BE2C (cell line): ENCODE results near the gene EYA2.
"Not testable (repeated sequence)": the region's sequence is repeated elsewhere in the genome, so short reads cannot be mapped to it uniquely, and the experiment has no call there.

Experiments
- DNase-seq: peaks from one replicate; pipeline ENCODE4 v3.0.0-alpha.2; 2020
- H3K27me3 ChIP-seq: fragments of 250-450 bp; sonication (Bioruptor Pico); 2 replicates; pipeline ENCODE4 v1.5.1; 2020; ENCODE audit warnings: mild to moderate bottlenecking
- H3K36me3 ChIP-seq: fragments of 250-450 bp; sonication (Bioruptor Pico); 2 replicates; pipeline ENCODE4 v1.5.1; 2020; ENCODE audit warnings: mild to moderate bottlenecking
- H3K4me1 ChIP-seq: fragments of 250-450 bp; sonication (Bioruptor Pico); 2 replicates; pipeline ENCODE4 v1.5.1; 2020
- H3K4me3 ChIP-seq: 2 replicates; pipeline ENCODE4 v1.5.1; 2011; ENCODE audit warnings: low read depth, low read length
- H3K9me3 ChIP-seq: fragments of 250-450 bp; sonication (Bioruptor Pico); 2 replicates; pipeline ENCODE4 v1.5.1; 2020
- CTCF ChIP-seq: IDR thresholded peaks from 2 replicates; pipeline ENCODE4 v1.5.1; 2012; ENCODE audit warnings: mild to moderate bottlenecking, low read depth, low read length

Gene EYA2

GRCh38 chr20:46955601-46956556, 61.2 kb downstream of the EYA2 start:
- Histone ChIP-seq H3K4me3 (no peak overlapping the region), H3K36me3 (no peaks in the 10 kb centered on the region), H3K4me1 (no peaks in the 10 kb centered on the region), H3K27me3 (no peaks in the 10 kb centered on the region), H3K9me3 (no peaks in the 10 kb centered on the region)
- TF ChIP-seq CTCF = no peak
- no peak for DNase-seq

GRCh38 chr20:46959081-46959692, 64.5 kb downstream of the EYA2 start:
- H3K27me3 ChIP-seq = no peaks in the 10 kb centered on the region
- H3K4me1 ChIP-seq = no peaks in the 10 kb centered on the region
- no peak for DNase-seq
- H3K4me3 ChIP-seq = no peak overlapping the region
- H3K9me3 ChIP-seq = no peaks in the 10 kb centered on the region
- H3K36me3 ChIP-seq = no peaks in the 10 kb centered on the region
- TF ChIP-seq CTCF = no peak

DNA sequence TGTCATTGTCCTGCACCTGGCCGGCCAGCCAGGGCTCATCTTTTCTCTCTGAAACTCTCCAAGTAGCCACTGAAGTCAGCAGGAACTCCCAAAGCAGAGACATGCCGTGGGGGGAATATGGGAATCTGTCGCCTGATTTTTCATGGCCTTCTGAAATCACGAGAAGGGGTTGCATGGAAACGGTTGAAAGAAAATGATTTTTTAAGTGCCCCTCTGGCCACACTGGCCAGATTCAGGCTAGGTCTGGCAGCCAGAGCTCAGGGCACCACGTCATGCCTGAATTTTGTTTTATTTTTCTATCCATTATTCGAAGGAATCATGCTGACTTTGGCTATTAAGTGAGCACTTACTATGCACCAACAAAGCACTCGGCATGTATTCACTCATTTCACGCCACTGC, 65.2 kb downstream of the EYA2 start:
- DNase-seq = no peak
- H3K9me3 ChIP-seq = no peaks in the 10 kb centered on the region
- H3K4me3 ChIP-seq = no peak overlapping the region
- no peaks in the 10 kb centered on the region for H3K4me1 ChIP-seq
- TF ChIP-seq CTCF = no peak
- H3K27me3 ChIP-seq = no peaks in the 10 kb centered on the region
- H3K36me3 ChIP-seq = no peaks in the 10 kb centered on the region

- Histone ChIP-seq H3K36me3 (no peaks in the 10 kb centered on the region), H3K27me3 (no peaks in the 10 kb centered on the region), H3K4me1 (no peaks in the 10 kb centered on the region), H3K9me3 (no peaks in the 10 kb centered on the region), H3K4me3 (no peak overlapping the region)
- no peak for TF ChIP-seq CTCF
- DNase-seq = no peak
Observed at GRCh38 chr20:46960536-46960935, 65.9 kb downstream of the EYA2 start.

DNA sequence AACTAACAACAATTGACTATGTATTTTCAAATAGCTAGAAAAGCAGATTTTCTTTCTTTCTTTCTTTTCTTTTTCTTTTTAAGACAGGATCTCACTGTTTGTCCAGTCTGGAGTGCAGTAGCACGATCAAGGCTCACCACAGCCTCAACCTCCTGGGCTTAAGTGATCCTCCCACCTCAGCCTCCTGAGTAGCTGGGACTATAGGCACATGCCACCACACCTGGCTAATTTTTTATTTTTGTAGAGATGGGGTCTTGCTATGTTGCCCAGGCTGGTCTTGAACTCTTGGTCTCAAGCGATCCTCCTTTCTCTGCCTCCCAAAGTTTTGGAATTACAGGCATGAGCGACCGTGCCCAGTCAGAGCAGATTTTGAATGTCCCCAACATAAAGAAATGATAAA, 67.3 kb downstream of the EYA2 start:
- H3K4me3 ChIP-seq, H3K27me3 ChIP-seq, H3K9me3 ChIP-seq, DNase-seq, H3K4me1 ChIP-seq, H3K36me3 ChIP-seq: not testable (repeated sequence)

DNA sequence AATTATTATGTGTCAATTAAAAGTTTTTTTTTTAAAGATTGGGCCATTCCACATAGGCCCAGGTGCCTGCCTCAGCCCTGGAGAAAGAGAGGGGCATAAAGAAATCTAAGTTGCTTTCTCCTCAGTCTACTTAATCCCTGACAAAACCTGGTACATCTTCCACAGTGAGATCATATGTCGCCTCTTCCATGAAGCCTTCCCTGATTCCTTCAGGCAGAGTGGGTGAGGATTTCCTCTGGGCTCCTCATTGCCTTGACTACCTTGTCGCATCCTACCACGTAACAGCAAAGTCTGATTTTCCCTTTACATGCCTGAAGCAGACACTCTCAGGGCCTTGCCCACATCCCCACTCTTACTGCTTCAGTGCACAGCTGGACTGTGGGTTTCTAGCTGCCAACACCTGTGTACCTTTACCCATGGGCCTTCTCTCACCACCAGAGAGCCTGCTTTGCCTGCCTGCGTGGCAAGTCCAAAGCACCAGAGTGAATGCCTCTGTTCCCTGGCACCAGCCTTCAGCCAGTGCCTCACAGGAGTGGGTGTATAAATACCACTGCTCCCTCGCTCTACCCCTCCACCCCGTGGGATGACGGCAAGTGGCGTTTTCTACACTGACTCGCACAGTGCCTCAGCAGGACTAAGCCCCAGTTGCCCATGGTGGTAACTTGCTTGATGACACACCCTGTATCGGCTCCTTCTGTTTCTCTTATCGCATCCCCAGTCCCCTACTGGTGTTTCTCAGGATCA, 68.0 kb downstream of the EYA2 start:
- Histone ChIP-seq H3K4me1 (no peaks in the 10 kb centered on the region), H3K4me3 (no peak overlapping the region), H3K36me3 (no peaks in the 10 kb centered on the region), H3K9me3 (no peaks in the 10 kb centered on the region), H3K27me3 (no peaks in the 10 kb centered on the region)
- TF ChIP-seq CTCF = no peak
- no peak for DNase-seq
